HL-60 (cell line): ENCODE data around the gene MECR.

ENCODE experiments used
- DNase-seq, 2 experiments: peaks; one replicate each; pipeline ENCODE4 v3.0.0-alpha.2; 2010 to 2020; ENCODE audit warnings: low read depth in 1 of 2, low spot score in 1 of 2
- H3K27ac ChIP-seq: fragments of 250-450 bp; sonication (Bioruptor Pico); replicated peaks from 2 replicates; pipeline ENCODE4 v1.5.1; 2020; ENCODE audit warnings: mild to moderate bottlenecking, moderate library complexity
- H3K27me3 ChIP-seq: fragments of 250-450 bp; sonication (Bioruptor Pico); 2 replicates; pipeline ENCODE4 v1.5.1; 2021; ENCODE audit warnings: mild to moderate bottlenecking, moderate library complexity; ENCODE audit not compliant: insufficient read depth, poor library complexity, severe bottlenecking
- H3K4me3 ChIP-seq: replicated peaks from 2 replicates; pipeline ENCODE4 v1.5.1; 2011; ENCODE audit warnings: mild to moderate bottlenecking, control low read depth, low read length; ENCODE audit not compliant: insufficient read depth
- GABPA ChIP-seq: IDR thresholded peaks from 2 replicates; pipeline ENCODE4 v1.6.1; 2012; ENCODE audit warnings: low read depth
- POLR2AphosphoS5 ChIP-seq: IDR thresholded peaks from 2 replicates; pipeline ENCODE4 v1.6.1; 2012; ENCODE audit warnings: low read depth
- SPI1 ChIP-seq: IDR thresholded peaks from 2 replicates; pipeline ENCODE4 v1.6.1; 2012; ENCODE audit warnings: low read depth, mild to moderate bottlenecking, borderline replicate concordance
- TF ChIP-seq, protein P1 (sequence below): IDR thresholded peaks from one replicate; pipeline ENCODE4 v1.5.1; 2011; ENCODE audit warnings: low read length, control low read depth, inconsistent platforms; ENCODE audit not compliant: insufficient read depth
- TF ChIP-seq, protein P2 (sequence below): IDR thresholded peaks from 2 replicates; pipeline ENCODE4 v1.6.1; 2012; ENCODE audit warnings: low read depth; ENCODE audit not compliant: insufficient replicate concordance

Gene MECR

DNA sequence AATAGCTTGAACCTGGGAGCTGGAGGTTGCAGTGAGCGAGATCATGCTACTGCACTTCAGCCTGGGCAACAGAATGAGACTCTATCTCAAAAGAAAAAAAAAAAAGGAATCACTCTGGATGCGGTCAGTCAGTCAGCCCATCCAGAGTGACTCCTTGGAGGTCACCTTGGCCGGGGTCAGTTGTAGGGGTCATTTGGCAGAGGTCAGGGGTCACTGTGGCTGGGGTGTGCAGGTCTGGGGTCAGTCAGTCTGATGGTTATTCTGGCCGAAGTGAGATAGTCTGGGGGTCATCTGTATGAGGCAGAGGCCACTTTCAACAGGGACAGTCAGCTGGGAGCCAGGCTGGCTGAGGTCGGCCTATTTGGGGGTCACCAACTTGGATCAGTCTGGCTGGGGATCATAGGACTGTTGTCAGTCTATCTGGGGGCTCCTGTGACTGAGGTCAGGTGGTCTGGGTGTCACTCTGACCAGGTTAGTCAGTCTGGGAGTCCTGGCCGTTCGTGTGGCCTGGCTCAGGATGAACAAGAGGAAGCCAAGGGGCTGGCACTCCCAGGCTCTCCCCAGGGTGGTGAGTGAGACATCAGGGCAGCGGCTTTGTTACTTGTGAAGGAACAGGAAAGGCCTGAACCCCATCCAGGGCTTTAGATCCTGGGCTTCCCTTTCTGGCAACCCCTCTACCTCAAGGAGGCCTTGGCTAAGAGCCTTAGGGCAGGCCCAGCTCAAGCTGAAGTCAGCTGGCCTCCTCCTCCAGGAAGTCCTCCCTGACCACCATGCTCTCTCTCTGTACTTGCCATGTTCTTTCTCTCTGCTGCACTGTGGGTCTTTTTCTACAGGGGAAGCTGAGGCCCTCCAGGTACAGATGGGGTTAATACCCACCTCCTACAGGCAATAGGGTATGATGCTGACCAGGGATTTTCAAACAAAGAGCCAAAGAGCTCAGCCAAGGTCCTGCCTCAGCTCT lies 20.7 kb upstream of the MECR start:
- H3K27me3 ChIP-seq: peaks cover under 1% of the 10 kb centered on the region
- no peak overlapping the region for H3K4me3 ChIP-seq
- H3K27ac ChIP-seq: no peak overlapping the region
- TF ChIP-seq POLR2AphosphoS5 (no peak), SPI1 (no peak)
- no peak for DNase-seq

DNA sequence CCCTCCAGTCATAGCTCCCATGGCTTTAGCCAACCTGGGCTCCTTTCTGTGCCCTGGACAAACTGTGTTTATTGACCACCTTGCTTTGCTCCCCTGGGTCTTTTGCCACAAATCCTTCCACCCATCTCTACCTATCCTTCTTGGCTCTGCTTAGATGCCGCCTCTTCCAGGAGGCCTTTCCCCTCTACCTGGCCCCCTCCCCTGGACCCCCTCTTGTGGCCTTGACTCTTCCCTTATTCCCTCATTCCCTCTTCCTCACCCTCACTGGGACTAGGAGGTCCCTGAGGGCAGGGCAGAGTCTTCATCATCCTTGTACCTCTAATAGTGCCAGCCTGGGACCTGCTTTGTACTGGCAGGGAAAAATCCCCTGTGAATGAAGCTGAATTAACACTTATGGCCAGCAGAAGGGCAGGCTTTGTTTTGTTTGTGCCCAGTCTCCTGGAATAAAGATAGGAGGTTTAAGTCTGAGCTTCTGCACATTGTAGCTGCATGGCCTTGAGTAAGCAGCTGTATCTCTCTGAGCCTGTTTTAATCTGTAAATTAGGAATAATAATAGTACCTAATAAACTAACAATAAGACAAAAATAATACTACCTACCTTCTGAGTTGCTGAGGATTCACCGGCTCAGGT lies 19.3 kb upstream of the MECR start:
- Histone ChIP-seq H3K4me3 (no peak overlapping the region), H3K27ac (no peak overlapping the region), H3K27me3 (no peaks in the 10 kb centered on the region)
- DNase-seq: no peak
- TF ChIP-seq, protein P1, sequence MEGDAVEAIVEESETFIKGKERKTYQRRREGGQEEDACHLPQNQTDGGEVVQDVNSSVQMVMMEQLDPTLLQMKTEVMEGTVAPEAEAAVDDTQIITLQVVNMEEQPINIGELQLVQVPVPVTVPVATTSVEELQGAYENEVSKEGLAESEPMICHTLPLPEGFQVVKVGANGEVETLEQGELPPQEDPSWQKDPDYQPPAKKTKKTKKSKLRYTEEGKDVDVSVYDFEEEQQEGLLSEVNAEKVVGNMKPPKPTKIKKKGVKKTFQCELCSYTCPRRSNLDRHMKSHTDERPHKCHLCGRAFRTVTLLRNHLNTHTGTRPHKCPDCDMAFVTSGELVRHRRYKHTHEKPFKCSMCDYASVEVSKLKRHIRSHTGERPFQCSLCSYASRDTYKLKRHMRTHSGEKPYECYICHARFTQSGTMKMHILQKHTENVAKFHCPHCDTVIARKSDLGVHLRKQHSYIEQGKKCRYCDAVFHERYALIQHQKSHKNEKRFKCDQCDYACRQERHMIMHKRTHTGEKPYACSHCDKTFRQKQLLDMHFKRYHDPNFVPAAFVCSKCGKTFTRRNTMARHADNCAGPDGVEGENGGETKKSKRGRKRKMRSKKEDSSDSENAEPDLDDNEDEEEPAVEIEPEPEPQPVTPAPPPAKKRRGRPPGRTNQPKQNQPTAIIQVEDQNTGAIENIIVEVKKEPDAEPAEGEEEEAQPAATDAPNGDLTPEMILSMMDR: no peak
- no peak for TF ChIP-seq SPI1
- TF ChIP-seq, protein P2, sequence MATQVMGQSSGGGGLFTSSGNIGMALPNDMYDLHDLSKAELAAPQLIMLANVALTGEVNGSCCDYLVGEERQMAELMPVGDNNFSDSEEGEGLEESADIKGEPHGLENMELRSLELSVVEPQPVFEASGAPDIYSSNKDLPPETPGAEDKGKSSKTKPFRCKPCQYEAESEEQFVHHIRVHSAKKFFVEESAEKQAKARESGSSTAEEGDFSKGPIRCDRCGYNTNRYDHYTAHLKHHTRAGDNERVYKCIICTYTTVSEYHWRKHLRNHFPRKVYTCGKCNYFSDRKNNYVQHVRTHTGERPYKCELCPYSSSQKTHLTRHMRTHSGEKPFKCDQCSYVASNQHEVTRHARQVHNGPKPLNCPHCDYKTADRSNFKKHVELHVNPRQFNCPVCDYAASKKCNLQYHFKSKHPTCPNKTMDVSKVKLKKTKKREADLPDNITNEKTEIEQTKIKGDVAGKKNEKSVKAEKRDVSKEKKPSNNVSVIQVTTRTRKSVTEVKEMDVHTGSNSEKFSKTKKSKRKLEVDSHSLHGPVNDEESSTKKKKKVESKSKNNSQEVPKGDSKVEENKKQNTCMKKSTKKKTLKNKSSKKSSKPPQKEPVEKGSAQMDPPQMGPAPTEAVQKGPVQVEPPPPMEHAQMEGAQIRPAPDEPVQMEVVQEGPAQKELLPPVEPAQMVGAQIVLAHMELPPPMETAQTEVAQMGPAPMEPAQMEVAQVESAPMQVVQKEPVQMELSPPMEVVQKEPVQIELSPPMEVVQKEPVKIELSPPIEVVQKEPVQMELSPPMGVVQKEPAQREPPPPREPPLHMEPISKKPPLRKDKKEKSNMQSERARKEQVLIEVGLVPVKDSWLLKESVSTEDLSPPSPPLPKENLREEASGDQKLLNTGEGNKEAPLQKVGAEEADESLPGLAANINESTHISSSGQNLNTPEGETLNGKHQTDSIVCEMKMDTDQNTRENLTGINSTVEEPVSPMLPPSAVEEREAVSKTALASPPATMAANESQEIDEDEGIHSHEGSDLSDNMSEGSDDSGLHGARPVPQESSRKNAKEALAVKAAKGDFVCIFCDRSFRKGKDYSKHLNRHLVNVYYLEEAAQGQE: no peak
- no peak for TF ChIP-seq GABPA
- TF ChIP-seq POLR2AphosphoS5: no peak

DNA sequence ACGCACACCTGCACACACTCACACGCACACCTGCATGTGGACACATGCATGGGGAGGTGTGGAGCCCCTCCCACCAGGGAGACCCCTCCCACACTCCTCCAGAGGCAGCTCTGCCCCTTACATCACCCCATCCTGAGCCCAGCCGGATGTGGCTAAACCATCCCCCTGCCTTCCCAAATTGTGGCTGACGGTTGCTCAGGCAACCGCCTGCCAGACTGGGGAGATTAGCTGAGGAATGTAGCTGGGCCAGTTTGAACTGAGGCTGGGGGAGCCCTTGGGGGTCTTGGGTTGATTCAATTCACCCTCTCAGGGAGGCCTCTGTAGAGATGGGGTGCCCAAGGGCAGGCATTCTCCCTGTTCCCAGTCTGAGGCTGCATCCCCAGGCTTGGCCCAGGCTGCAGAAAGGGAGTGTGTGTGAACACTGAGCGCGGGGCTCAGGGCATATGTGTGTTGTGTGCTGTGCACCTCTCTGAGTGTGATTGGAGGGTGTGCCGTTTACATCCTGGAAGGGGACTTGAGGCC lies 18.5 kb upstream of the MECR start:
- no peak overlapping the region for H3K4me3 ChIP-seq
- H3K27ac ChIP-seq: no peak overlapping the region
- peaks cover 2% of the 10 kb centered on the region for H3K27me3 ChIP-seq
- no peak for TF ChIP-seq GABPA
- no peak for TF ChIP-seq POLR2AphosphoS5
- TF ChIP-seq, protein P2: no peak
- TF ChIP-seq, protein P1: no peak
- TF ChIP-seq SPI1: no peak
- DNase-seq: no peak

DNA sequence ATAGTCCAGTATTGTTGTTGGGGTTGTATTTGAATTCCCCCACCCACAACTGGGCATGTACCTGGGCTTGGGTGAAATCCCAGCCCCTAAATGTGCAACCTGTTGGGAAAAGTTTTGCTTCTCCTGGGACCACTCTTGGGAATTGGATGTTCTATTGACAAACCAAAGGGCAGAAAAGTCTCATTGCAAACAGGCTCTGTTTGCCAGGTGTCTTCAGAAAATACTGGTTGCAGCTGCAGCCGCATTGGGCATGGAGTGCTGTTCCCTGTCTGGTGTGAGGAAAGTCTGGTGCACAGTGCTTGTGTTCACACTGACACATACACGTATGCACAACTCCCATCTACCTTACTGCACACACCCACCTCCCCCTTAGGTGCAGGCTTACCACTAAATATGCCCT lies 17.7 kb upstream of the MECR start:
- H3K27ac ChIP-seq: no peak overlapping the region

More for the DNA sequence above, 17.7 kb upstream of the MECR start:
- TF ChIP-seq SPI1 (no peak), POLR2AphosphoS5 (no peak), GABPA (no peak)
- TF ChIP-seq, protein P1: no peak
- TF ChIP-seq, protein P2: no peak
- Histone ChIP-seq H3K4me3 (no peak overlapping the region), H3K27me3 (peaks cover 6% of the 10 kb centered on the region)
- no peak for DNase-seq
